Measurements from ENCODE around the gene SLC27A4.

DNA sequence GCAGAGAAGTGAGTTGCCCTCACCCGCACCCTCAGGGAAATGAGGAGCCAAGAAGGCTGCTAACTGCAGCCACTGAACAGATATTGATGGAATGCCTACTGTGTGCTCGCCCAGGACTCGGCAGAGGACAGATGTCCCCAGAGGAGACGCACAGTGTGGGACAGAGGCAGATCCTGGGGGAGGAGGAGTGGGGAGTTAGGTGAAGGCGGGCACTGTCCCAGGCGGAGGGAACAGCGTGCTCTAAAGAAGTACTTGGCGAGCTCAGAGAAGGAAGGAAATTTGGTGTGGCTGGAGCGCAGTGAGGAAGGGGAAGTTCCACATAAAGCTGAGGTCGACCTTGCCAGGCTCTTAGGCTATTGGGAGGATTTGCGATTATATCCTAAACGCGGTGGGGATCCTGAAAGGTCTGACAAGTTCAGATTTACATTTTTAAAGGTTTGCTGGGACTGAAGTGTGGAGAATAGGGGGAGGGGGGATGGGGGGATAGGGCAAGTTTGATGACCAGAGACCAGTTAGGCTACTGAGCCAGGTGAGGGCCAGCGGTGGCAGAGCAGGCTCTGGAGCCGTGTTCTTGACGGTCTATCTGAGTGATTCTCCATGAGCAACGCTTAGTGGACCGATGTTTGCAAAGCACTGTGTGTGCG lies 56.8 kb downstream of the SLC27A4 start:
- TF ChIP-seq GATA3 (IDR thresholded peaks at IDR 0.05; ENCODE audit: low read depth, low read length), result no peak
- TF ChIP-seq GATA2 (IDR thresholded peaks at IDR 0.05; ENCODE audit: low read depth, low read length), result no peak

Measured in SH-SY5Y (cell line).